Vagina (tissue), 2 donors: Measurements from ENCODE around the gene OLFML2B. TPM values are rescaled to one million over a fixed set of nuclear protein-coding genes. Genes with fewer than 3 reads are reported as not detected.
A peak's percentile ranks its signal among the peaks of the same experiment; 100 is the strongest.

ENCODE experiments used
- DNase-seq, 2 donors: peaks; one replicate each; pipeline ENCODE4 v3.0.0-alpha.2; 2017; ENCODE audit errors: extremely low spot score in 2 of 2
- H3K27ac ChIP-seq: fragments of 200-600 bp; sonication (generic); one replicate; pipeline ENCODE4 v1.5.1; 2019
- H3K27me3 ChIP-seq: fragments of 200-600 bp; sonication (generic); one replicate; pipeline ENCODE4 v1.5.1; 2019
- H3K36me3 ChIP-seq, 2 donors: fragments of 200-600 bp; sonication (generic); one replicate each; pipeline ENCODE4 v1.5.1; 2017 to 2019
- H3K4me1 ChIP-seq: fragments of 200-600 bp; sonication (generic); one replicate; pipeline ENCODE4 v1.5.1; 2019
- H3K4me3 ChIP-seq, 2 donors: fragments of 200-600 bp; sonication (generic); 1 replicate in 1 of 2; 2 replicates in 1 of 2; pipeline ENCODE4 v1.5.1; 2016 to 2019
- H3K9me3 ChIP-seq: fragments of 200-600 bp; sonication (generic); one replicate; pipeline ENCODE4 v1.5.1; 2019
- POLR2A ChIP-seq, 2 donors: fragments of 450-650 bp; IDR thresholded peaks; one replicate each; pipeline ENCODE4 v1.6.1; 2017; ENCODE audit warnings: antibody characterized with exemption in 2 of 2, mild to moderate bottlenecking in 2 of 2, moderate library complexity in 2 of 2
- POLR2AphosphoS5 ChIP-seq, 2 donors: sonication (generic); formaldehyde crosslinking; IDR thresholded peaks; one replicate each; pipeline ENCODE4 v1.9.0; 2017; ENCODE audit warnings: antibody characterized with exemption in 2 of 2, mild to moderate bottlenecking in 2 of 2, low read depth in 1 of 2; ENCODE audit not compliant: insufficient read depth in 1 of 2
- intact Hi-C: fragments of 100-400 bp; cut with DNase I; formaldehyde crosslinking; loops from one replicate; pipeline ENCODE4 v1.15.1; 2023
- total RNA-seq: library from RNA; depleted of rRNA; stranded (reverse); fragments of >200 nt; gene quantifications from one replicate; pipeline ENCODE4 v1.2.3, GENCODE V29; 2016
- TF ChIP-seq, protein P1 (sequence below), 3 experiments: fragments of 450-650 bp in 2 of 3; fragments of 200-600 bp in 1 of 3; sonication (generic) in 1 of 3; IDR thresholded peaks; one replicate each; pipeline ENCODE4 v1.5.1; 2017 to 2019; ENCODE audit warnings: antibody characterized with exemption in 3 of 3, mild to moderate bottlenecking in 2 of 3, moderate library complexity in 2 of 3

OLFML2B gene
- total RNA-seq, 1 donor from 2014 or later = 12.8 TPM

DNA sequence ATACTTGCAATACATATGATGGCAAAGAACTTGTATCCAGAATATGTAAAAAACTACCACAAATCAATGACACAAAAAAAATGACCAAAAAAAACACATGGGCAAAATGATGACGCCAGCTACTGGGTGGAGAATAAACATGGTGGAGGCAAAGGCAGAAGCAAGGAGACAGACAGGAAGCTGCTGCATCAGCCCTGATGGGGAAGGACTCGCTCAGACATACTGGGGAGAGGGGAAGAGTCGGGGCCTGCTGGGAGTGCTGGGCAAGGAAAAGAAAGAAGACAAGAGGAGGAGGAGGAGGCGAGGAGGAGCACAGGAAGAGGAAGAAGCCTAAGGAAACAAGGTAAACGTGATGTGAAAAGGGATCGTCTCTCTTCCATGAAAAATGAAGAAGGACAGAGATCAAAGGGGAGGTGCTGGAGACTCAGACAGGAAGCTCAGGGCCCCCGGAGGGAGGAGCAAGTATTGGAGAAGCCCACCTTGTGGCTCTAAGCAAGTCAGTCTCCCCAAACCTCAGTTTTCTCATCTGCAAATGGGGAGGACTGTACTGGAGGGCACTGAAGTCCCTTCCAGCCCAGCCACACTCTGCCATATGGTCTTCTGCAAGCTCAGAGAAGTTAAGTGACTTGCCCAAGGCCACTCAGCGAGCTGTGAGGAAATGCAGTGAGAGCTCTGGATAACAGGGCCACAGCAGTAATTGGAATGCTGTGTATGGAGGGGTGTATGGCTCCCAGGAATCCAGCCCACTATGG lies 24.2 kb downstream of the OLFML2B start:
- Histone ChIP-seq H3K36me3 (no peaks in the 10 kb centered on the region), H3K4me3 (no peak overlapping the region), H3K27ac (no peak overlapping the region), H3K9me3 (no peaks in the 10 kb centered on the region), H3K27me3 (no peaks in the 10 kb centered on the region), H3K4me1 (peaks cover 17% of the 10 kb centered on the region)
- DNase-seq = no peak
- TF ChIP-seq POLR2AphosphoS5 (IDR thresholded peaks at IDR 0.05; ENCODE audit: insufficient read depth in 1 of 2, low read depth in 1 of 2) = no peak
- TF ChIP-seq, protein P1, sequence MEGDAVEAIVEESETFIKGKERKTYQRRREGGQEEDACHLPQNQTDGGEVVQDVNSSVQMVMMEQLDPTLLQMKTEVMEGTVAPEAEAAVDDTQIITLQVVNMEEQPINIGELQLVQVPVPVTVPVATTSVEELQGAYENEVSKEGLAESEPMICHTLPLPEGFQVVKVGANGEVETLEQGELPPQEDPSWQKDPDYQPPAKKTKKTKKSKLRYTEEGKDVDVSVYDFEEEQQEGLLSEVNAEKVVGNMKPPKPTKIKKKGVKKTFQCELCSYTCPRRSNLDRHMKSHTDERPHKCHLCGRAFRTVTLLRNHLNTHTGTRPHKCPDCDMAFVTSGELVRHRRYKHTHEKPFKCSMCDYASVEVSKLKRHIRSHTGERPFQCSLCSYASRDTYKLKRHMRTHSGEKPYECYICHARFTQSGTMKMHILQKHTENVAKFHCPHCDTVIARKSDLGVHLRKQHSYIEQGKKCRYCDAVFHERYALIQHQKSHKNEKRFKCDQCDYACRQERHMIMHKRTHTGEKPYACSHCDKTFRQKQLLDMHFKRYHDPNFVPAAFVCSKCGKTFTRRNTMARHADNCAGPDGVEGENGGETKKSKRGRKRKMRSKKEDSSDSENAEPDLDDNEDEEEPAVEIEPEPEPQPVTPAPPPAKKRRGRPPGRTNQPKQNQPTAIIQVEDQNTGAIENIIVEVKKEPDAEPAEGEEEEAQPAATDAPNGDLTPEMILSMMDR (IDR thresholded peaks at IDR 0.05) = no peak
- TF ChIP-seq POLR2A (IDR thresholded peaks at IDR 0.05) = no peak
- intact Hi-C loops = no loop called here

DNA sequence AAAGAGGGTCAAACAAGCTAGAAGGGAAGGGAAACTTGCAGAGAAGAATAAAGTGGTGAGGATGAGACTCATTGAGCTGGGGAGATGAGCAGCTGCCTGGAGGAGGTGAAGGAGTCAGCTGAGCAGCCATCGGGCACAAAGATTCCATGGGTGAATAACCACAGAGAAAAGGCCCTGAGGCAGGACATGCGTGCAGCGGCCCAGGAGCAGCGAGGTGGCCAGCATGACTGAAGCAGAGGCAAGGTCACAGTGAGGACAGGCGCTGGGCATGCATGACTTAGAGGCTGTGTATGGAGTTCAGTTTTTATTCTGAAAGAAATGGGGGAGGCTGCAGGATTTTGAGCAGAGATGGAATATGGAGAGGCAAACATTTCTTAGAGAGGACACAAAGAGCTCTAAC lies 24.9 kb downstream of the OLFML2B start:
- H3K9me3 ChIP-seq = no peaks in the 10 kb centered on the region
- TF ChIP-seq POLR2A (IDR thresholded peaks at IDR 0.05) = no peak
- TF ChIP-seq, protein P1 (IDR thresholded peaks at IDR 0.05) = no peak
- TF ChIP-seq POLR2AphosphoS5 (IDR thresholded peaks at IDR 0.05; ENCODE audit: insufficient read depth in 1 of 2, low read depth in 1 of 2) = no peak
- no peak for DNase-seq
- intact Hi-C loops = no loop called here
- peaks cover 16% of the 10 kb centered on the region for H3K4me1 ChIP-seq
- H3K27ac ChIP-seq = no peak overlapping the region
- H3K4me3 ChIP-seq = no peak overlapping the region
- H3K36me3 ChIP-seq = no peaks in the 10 kb centered on the region
- H3K27me3 ChIP-seq = no peaks in the 10 kb centered on the region

DNA sequence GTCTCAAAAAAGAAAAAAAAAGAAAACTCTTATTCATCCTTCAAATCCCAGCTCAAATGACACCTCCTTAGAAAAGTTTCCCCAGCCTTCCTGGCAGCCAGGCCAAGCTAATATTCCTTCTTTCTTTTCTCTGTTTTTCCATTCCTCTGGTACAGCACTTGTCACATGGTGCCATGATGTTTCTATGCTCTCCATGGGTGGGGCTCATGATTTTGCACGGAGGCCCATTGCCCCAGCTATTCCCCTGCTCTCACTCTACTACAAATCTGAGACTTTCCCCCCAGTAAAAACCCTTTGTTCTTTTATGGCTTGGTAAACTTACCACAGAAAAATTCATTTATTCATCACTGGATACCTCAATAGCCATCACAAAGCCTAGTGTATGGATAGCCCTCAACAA lies 26.5 kb downstream of the OLFML2B start:
- intact Hi-C loops = no loop called here
- no peak for TF ChIP-seq POLR2AphosphoS5 (IDR thresholded peaks at IDR 0.05; ENCODE audit: insufficient read depth in 1 of 2, low read depth in 1 of 2)
- no peak for TF ChIP-seq POLR2A (IDR thresholded peaks at IDR 0.05)
- TF ChIP-seq, protein P1 (IDR thresholded peaks at IDR 0.05) = no peak
- DNase-seq = no peak
- no peaks in the 10 kb centered on the region for H3K36me3 ChIP-seq
- H3K4me3 ChIP-seq = no peak overlapping the region
- H3K4me1 ChIP-seq = peaks cover 14% of the 10 kb centered on the region
- no peaks in the 10 kb centered on the region for H3K9me3 ChIP-seq
- no peaks in the 10 kb centered on the region for H3K27me3 ChIP-seq
- no peak overlapping the region for H3K27ac ChIP-seq

DNA sequence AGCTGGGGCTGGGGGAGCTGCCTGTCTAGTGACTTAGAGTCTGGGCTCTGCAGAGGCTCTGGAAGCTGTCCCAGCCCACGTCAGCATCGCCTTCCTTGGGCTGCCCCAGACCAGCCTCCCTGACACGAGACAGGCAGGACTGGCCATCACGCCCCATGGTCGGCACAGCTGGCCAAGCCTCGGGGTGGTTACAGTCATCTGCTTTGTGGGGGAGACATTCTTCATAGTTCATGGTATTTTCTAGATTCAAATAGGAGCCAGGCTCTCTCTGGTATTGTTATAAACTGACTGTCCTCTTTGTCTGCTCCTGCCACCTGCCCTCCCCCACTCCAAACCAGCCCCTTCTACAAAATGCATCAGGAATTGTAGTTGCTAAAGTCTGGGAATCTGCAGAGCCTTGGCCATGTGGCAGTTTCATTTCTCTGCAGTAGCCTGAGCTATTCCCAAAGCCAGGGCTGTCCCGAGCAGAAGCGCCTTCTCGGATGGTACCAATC lies 29.4 kb downstream of the OLFML2B start:
- H3K36me3 ChIP-seq = no peaks in the 10 kb centered on the region
- no peak for TF ChIP-seq POLR2A (IDR thresholded peaks at IDR 0.05)
- TF ChIP-seq, protein P1 (IDR thresholded peaks at IDR 0.05) = no peak
- TF ChIP-seq POLR2AphosphoS5 (IDR thresholded peaks at IDR 0.05; ENCODE audit: insufficient read depth in 1 of 2, low read depth in 1 of 2) = peak; percentile 28 to 33
- H3K4me1 ChIP-seq = peaks cover 14% of the 10 kb centered on the region
- no peaks in the 10 kb centered on the region for H3K9me3 ChIP-seq
- peak overlapping the region; percentile 40 for H3K27ac ChIP-seq
- no peak for DNase-seq
- H3K27me3 ChIP-seq = no peaks in the 10 kb centered on the region
- no peak overlapping the region for H3K4me3 ChIP-seq
- intact Hi-C loops = no loop called here

DNA sequence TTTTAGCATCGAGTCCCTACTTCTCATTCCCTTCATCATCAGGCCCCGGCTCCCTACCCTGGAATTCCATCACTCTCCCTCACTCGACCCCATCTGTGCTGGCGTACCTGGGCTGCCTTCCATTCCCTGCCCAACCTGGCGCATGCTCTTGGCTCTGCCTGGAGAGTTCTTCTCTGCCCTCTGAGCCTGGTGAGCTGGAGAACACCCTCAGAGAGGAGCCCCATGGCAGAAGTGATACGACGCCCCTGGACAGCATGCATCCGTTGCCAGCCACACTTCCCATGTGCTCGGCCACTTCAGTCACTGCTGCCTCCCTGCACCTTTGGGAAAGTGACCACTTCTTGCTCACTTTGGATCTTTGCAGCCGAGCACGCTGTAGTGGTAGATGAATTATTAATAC lies 30.1 kb downstream of the OLFML2B start:
- TF ChIP-seq, protein P1 (IDR thresholded peaks at IDR 0.05) = no peak
- TF ChIP-seq POLR2A (IDR thresholded peaks at IDR 0.05) (no peak), POLR2AphosphoS5 (IDR thresholded peaks at IDR 0.05; ENCODE audit: insufficient read depth in 1 of 2, low read depth in 1 of 2) (no peak)
- intact Hi-C loops = no loop called here
- no peak overlapping the region for H3K4me3 ChIP-seq
- DNase-seq = no peak
- no peaks in the 10 kb centered on the region for H3K27me3 ChIP-seq
- H3K4me1 ChIP-seq = peaks cover 14% of the 10 kb centered on the region
- H3K27ac ChIP-seq = peak overlapping the region; percentile 40
- H3K9me3 ChIP-seq = no peaks in the 10 kb centered on the region
- H3K36me3 ChIP-seq = no peaks in the 10 kb centered on the region
